Endothelial cell of umbilical vein (primary cell): ENCODE data around the gene RPL4.

Experiments
- CTCF ChIP-seq, 2 donors: IDR thresholded peaks; 1 replicate in 1 of 2; 2 replicates in 1 of 2; pipeline ENCODE4 v1.5.1; 2011; ENCODE audit warnings: low read length in 2 of 2, mild to moderate bottlenecking in 2 of 2, moderate library complexity in 2 of 2, control low read depth in 1 of 2, inconsistent platforms in 1 of 2, low read depth in 1 of 2; ENCODE audit not compliant: insufficient read depth in 1 of 2; ENCODE audit errors: extremely low read depth in 1 of 2
- EZH2 ChIP-seq: IDR thresholded peaks from 2 replicates; pipeline ENCODE4 v1.6.1; 2012; ENCODE audit warnings: borderline replicate concordance, low read depth, mild to moderate bottlenecking, moderate library complexity, low read length, inconsistent platforms; ENCODE audit not compliant: severe bottlenecking
- POLR2A ChIP-seq: IDR thresholded peaks from 2 replicates; pipeline ENCODE4 v1.6.1; 2012; ENCODE audit warnings: low read depth, mild to moderate bottlenecking, control low read depth, low read length
- POLR2AphosphoS5 ChIP-seq: IDR thresholded peaks from 2 replicates; pipeline ENCODE4 v1.6.1; 2012; ENCODE audit warnings: low read depth, mild to moderate bottlenecking, control low read depth, low read length, moderate library complexity; ENCODE audit not compliant: insufficient read depth
- TF ChIP-seq, protein P1 (sequence below): IDR thresholded peaks from 2 replicates; pipeline ENCODE4 v1.6.1; 2011; ENCODE audit not compliant: insufficient read depth, insufficient read length

DNA sequence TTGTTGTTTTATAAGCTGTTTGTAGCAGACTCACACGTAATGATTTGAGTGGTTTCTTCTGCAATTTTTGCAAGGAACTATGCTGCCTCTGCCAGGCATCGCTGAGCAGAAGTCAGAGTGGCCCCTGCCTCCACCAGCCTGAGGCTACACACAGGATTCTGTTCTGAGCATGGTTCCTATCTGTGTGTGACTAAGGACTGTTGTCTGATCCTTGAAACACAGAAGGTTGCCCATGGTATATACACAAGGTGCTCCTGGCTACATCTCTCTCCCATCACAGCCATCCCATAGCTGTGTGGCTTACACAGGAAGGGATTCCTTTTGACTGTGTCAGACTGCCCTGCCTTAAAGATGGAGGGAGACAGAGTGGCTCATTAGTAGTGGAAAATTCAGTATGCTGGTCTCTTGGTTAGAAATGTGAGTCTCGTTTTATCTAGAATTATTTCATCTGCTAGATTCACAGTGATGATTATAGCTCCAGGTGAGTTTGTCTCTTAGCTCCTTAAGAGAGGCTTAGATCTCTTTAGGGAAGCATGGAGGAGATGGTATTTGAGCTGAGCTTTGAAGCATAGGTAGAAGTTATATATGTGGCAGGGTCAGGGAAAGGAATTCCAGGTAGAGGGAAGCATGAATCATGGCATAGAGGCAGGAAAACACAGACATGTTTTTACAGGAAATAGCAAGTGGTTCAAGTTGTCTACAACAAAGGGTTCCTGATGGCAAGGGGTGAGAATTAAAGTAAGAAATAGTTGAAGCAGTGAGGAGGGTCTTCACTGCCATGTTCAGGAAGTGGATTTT lies 44.6 kb downstream of the RPL4 start:
- no peak for TF ChIP-seq POLR2A
- TF ChIP-seq, protein P1, sequence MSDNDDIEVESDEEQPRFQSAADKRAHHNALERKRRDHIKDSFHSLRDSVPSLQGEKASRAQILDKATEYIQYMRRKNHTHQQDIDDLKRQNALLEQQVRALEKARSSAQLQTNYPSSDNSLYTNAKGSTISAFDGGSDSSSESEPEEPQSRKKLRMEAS, result no peak
- no peak for TF ChIP-seq CTCF (IDR thresholded peaks at IDR 0.05; ENCODE audit: extremely low read depth in 1 of 2, insufficient read depth in 1 of 2, low read depth in 1 of 2, low read length in 2 of 2)
- no peak for TF ChIP-seq POLR2AphosphoS5
- TF ChIP-seq EZH2, result no peak
